Osteoblast (primary cell): ENCODE data around the gene PTCH2. TPM values are rescaled to one million over a fixed set of nuclear protein-coding genes. Genes with fewer than 3 reads are reported as not detected.
A peak's percentile ranks its signal among the peaks of the same experiment; 100 is the strongest.

Source experiments
- DNase-seq: peaks from one replicate; pipeline ENCODE4 v3.0.0; 2011; ENCODE audit warnings: low spot score, mixed read lengths; ENCODE audit not compliant: insufficient read length; ENCODE audit errors: missing footprints
- H2AFZ ChIP-seq: 2 replicates; pipeline ENCODE4 v1.6.0; 2011; ENCODE audit warnings: mild to moderate bottlenecking, low read length
- H3K27ac ChIP-seq: 2 replicates; pipeline ENCODE4 v1.5.1; 2011; ENCODE audit warnings: mild to moderate bottlenecking, low read depth, low read length, moderate library complexity
- H3K27me3 ChIP-seq: 2 replicates; pipeline ENCODE4 v1.6.0; 2012; ENCODE audit warnings: mild to moderate bottlenecking, control low read depth, inconsistent platforms, low read length, moderate library complexity; ENCODE audit not compliant: insufficient read depth
- H3K36me3 ChIP-seq: 2 replicates; pipeline ENCODE4 v1.5.1; 2011; ENCODE audit warnings: mild to moderate bottlenecking, low read length, control low read depth, moderate library complexity; ENCODE audit not compliant: insufficient read depth
- H3K4me1 ChIP-seq: 2 replicates; pipeline ENCODE4 v1.5.1; 2011; ENCODE audit warnings: mild to moderate bottlenecking, low read length, control low read depth, moderate library complexity; ENCODE audit not compliant: insufficient read depth
- H3K4me2 ChIP-seq: 2 replicates; pipeline ENCODE4 v1.6.0; 2011; ENCODE audit warnings: mild to moderate bottlenecking, low read length; ENCODE audit not compliant: insufficient read depth
- H3K4me3 ChIP-seq: fragments of 200-600 bp; sonication (generic); 3 replicates; pipeline ENCODE4 v1.5.1; 2012; ENCODE audit warnings: mild to moderate bottlenecking, low read length, inconsistent platforms; ENCODE audit not compliant: insufficient read depth
- H3K79me2 ChIP-seq: 2 replicates; pipeline ENCODE4 v1.6.0; 2012; ENCODE audit warnings: mild to moderate bottlenecking, low read length, control low read depth, inconsistent platforms; ENCODE audit not compliant: insufficient read depth
- H3K9me3 ChIP-seq: 2 replicates; pipeline ENCODE4 v1.5.1; 2011; ENCODE audit warnings: low read depth, low read length, control low read depth
- H4K20me1 ChIP-seq: 2 replicates; pipeline ENCODE4 v1.6.0; 2012; ENCODE audit warnings: mild to moderate bottlenecking, low read length, control low read depth; ENCODE audit not compliant: insufficient read depth
- total RNA-seq: library from RNA; depleted of rRNA; stranded (reverse); fragments of >200 nt; gene quantifications from 2 replicates; pipeline ENCODE4 v1.2.3, GENCODE V29; 2012
- TF ChIP-seq, protein P1 (sequence below): IDR thresholded peaks from 2 replicates; pipeline ENCODE4 v1.5.1; 2011; ENCODE audit warnings: mild to moderate bottlenecking, low read depth, low read length, moderate library complexity; ENCODE audit errors: extremely low read depth

PTCH2 gene
- total RNA-seq, 1 donor: 0.36 TPM

DNA sequence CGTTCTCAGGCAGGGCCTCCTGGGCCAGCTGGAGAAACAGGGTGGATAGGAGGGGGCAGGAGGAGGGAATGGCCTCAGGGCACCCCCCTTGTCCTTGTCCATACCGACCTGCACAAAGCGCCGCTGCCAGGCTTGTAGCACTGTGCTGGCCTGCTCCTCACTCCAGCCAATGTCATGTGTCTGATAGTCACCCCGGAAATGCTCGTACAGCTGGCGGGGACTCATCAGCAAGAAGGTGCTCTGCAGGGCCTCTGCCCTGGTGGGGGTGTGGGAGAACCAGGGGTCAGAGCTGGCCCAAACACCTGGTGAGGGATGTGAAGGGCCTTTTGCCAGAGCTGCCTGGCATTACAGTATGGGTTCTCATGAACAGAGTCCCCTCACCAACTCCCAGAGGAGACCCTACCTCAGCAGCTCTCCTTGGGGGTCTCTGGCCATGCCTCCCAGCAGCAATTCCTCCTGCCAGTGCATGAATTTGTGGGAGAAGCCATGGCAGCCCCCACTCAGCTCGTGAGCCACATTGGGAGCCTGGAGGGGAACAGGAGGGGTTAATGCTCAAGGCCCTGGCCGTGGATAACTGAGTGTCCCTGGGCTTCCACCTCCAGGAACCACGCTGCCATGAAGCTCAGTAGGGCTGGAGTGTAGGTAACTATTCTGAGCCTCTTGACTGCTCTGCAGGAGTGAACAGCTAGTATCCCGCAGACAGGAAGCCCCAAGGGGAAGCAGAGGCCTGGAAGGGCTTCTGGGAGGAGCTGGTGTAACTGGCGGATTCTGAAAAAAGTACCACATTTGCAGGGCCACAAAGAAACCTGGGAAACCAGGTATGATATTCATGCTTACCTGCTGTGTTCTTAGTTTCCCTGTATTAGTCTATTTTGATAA is 13.3 kb downstream of the PTCH2 start:
- Histone ChIP-seq H3K4me3 (no peak overlapping the region), H3K27me3 (no peaks in the 10 kb centered on the region), H2AFZ (no peak overlapping the region), H3K79me2 (no peaks in the 10 kb centered on the region), H4K20me1 (no peaks in the 10 kb centered on the region), H3K4me1 (no peaks in the 10 kb centered on the region), H3K4me2 (no peak overlapping the region), H3K27ac (no peak overlapping the region), H3K9me3 (no peaks in the 10 kb centered on the region), H3K36me3 (no peaks in the 10 kb centered on the region)
- TF ChIP-seq, protein P1, sequence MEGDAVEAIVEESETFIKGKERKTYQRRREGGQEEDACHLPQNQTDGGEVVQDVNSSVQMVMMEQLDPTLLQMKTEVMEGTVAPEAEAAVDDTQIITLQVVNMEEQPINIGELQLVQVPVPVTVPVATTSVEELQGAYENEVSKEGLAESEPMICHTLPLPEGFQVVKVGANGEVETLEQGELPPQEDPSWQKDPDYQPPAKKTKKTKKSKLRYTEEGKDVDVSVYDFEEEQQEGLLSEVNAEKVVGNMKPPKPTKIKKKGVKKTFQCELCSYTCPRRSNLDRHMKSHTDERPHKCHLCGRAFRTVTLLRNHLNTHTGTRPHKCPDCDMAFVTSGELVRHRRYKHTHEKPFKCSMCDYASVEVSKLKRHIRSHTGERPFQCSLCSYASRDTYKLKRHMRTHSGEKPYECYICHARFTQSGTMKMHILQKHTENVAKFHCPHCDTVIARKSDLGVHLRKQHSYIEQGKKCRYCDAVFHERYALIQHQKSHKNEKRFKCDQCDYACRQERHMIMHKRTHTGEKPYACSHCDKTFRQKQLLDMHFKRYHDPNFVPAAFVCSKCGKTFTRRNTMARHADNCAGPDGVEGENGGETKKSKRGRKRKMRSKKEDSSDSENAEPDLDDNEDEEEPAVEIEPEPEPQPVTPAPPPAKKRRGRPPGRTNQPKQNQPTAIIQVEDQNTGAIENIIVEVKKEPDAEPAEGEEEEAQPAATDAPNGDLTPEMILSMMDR: no peak
- peak; percentile 30 for DNase-seq

DNA sequence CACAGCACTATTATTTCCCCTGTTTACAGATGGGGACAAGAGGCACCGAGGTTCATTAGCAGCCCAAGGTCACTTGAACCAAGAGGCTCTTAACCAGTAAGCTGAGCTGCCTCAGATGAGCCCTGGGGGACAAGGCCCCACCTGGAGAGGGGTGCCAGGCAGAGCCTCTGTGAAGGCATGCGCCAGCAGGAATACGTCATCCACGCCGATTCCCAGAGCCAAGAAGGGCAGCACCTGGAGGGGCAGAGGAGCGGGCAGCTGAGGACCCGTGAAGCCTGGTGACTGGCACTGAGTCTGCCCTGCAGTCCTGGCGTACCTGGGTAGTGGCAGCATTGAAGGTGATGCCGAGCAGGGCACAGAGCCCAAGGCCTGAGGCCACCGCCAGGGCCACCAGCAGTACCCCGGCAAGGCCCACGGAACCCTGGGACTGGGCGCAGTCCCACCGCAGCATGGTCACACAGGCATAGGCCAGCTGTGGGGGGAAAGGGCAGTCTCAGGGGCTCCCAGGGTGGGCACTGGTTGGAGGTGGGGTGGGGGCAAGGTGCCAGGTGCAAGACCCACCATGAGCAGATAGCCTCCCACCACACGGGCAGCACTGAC is 14.1 kb downstream of the PTCH2 start:
- no peak overlapping the region for H3K4me2 ChIP-seq
- peak; percentile 46 for DNase-seq
- H3K27ac ChIP-seq: no peak overlapping the region
- H3K36me3 ChIP-seq: no peaks in the 10 kb centered on the region
- no peaks in the 10 kb centered on the region for H3K4me1 ChIP-seq
- H2AFZ ChIP-seq: no peak overlapping the region
- no peaks in the 10 kb centered on the region for H3K79me2 ChIP-seq
- no peaks in the 10 kb centered on the region for H3K27me3 ChIP-seq
- no peaks in the 10 kb centered on the region for H3K9me3 ChIP-seq
- TF ChIP-seq, protein P1: no peak
- no peak overlapping the region for H3K4me3 ChIP-seq
- no peaks in the 10 kb centered on the region for H4K20me1 ChIP-seq

DNA sequence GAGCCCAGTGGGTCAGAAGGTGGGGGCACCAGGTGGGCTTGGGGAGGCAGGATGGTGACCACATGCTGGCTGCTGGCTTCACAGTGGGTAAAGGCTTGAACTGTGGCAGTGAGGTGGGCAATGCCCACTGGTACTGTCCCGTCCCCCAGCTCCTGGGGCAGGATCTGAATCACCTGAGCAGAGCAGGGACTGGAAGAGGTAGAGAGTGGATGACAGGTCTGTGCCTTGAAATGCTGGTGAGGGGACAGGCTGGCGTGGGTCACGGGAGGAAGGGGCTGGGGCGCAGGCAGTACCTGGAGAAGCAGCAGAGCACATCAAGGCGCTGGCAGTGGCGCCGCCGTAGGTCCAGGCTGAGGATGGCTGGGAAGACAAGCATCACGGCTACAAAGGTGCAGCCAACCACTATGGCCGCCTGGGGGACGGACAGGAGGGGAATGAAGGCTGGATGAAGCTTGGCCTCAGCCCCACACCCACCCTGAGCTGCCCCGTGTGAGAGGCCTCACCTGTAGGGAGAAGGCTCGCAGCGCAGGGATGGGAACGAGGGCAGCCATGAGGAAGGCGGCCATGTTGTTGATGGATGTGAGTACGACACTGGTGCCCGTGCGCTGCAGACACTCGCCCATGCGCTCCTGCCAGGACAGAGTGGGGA is 14.9 kb downstream of the PTCH2 start:
- H3K4me2 ChIP-seq: no peak overlapping the region
- no peak overlapping the region for H3K4me3 ChIP-seq
- no peaks in the 10 kb centered on the region for H3K36me3 ChIP-seq
- no peaks in the 10 kb centered on the region for H4K20me1 ChIP-seq
- no peak overlapping the region for H2AFZ ChIP-seq
- H3K9me3 ChIP-seq: no peaks in the 10 kb centered on the region
- H3K79me2 ChIP-seq: no peaks in the 10 kb centered on the region
- no peaks in the 10 kb centered on the region for H3K4me1 ChIP-seq
- TF ChIP-seq, protein P1: no peak
- peak; percentile 45 for DNase-seq
- H3K27ac ChIP-seq: no peak overlapping the region
- no peaks in the 10 kb centered on the region for H3K27me3 ChIP-seq
